ENCODE measurements around the gene HLF. TPM values are rescaled to one million over a fixed set of nuclear protein-coding genes. Genes with fewer than 3 reads are reported as not detected.
"Not testable (repeated sequence)": the region's sequence is repeated elsewhere in the genome, so short reads cannot be mapped to it uniquely, and the experiment has no call there.

The HLF gene
- total RNA-seq, 1 donor = 1.7 TPM

GRCh38 chr17:55317284-55317683, 52.5 kb downstream of the HLF start:
- Histone ChIP-seq H3K4me3 (ENCODE audit: low read length) (no peak overlapping the region), H3K27me3 (ENCODE audit: insufficient read depth, low read length) (no peaks in the 10 kb centered on the region), H3K4me1 (ENCODE audit: insufficient read depth, low read length) (no peaks in the 10 kb centered on the region), H3K9me3 (ENCODE audit: low read depth, low read length) (no peaks in the 10 kb centered on the region)

GRCh38 chr17:55318081-55318480, 53.3 kb downstream of the HLF start:
- H3K4me1 ChIP-seq (ENCODE audit: insufficient read depth, low read length) = no peaks in the 10 kb centered on the region
- no peaks in the 10 kb centered on the region for H3K27me3 ChIP-seq (ENCODE audit: insufficient read depth, low read length)
- no peak overlapping the region for H3K4me3 ChIP-seq (ENCODE audit: low read length)
- H3K9me3 ChIP-seq (ENCODE audit: low read depth, low read length) = no peaks in the 10 kb centered on the region

DNA sequence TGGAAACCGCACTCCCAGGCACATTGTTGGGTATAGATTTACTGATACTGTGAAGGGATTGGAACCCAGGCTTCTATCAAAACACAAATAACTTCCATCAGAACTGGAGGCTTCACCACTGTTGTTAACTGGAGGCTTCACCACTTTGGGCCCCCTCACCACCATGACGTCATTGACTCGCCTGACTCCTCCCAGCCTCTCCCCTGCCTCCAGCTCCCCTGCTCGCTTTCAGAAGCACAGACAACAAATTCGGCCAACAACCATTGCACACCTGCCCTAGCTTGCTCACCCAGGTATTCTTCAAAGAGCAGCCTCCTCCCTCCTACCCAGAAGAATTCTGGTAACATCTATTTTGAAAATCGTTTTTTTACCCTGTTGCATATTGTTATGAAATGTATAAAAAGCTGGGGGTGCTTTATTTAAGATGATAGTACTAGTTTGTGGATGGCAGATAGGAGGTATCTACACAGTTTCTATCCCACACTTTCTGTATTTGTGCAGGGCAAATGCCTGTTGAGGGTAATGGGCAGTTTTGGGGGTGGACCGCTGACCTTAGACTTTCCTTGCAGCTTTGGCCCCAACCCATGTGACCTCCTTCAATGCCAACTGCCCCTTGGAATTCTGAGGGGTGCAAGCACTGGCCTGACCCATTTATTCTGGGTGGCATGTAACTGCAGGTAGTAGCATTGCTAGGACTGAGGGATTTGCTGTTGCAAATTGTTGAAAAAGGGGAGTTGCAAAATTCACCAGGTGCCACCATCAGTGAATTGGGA, 54.1 kb downstream of the HLF start:
- H3K4me1 ChIP-seq (ENCODE audit: insufficient read depth, low read length) = no peaks in the 10 kb centered on the region
- H3K4me3 ChIP-seq (ENCODE audit: low read length) = no peak overlapping the region
- no peaks in the 10 kb centered on the region for H3K9me3 ChIP-seq (ENCODE audit: low read depth, low read length)
- no peaks in the 10 kb centered on the region for H3K27me3 ChIP-seq (ENCODE audit: insufficient read depth, low read length)

DNA sequence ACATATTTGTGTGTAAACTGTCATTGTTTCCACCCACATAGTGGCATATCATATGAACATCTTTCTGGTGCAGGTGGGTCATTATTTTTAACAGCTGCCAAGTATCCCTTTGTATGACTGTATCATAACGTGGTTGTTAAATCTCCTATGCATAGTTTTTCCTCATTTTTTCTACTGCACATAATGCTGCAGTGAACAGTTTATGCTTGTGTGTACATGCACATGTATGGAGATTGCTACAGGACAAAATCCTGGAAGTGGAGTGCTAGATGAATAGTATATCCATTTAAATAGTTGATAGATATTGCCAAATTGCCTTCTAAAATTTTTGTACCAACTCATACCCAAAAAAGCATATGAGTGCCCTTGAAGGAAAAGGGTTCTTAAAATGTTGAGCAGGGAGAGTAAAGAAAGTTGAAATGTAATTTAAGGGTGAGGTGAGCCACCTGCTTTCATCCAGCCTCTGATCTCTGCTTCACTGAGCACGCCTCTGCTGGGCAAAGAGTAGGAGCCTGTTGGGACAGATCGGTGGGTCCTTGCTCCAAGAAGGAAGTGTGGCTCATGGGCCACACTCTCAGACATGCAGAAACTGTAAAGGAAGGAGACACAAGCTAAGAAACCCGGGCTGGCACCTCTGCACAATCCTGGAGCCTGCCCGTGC, 55.3 kb downstream of the HLF start:
- H3K27me3 ChIP-seq (ENCODE audit: insufficient read depth, low read length) = no peaks in the 10 kb centered on the region
- H3K9me3 ChIP-seq (ENCODE audit: low read depth, low read length) = no peaks in the 10 kb centered on the region
- H3K4me3 ChIP-seq (ENCODE audit: low read length) = no peak overlapping the region
- H3K4me1 ChIP-seq (ENCODE audit: insufficient read depth, low read length) = no peaks in the 10 kb centered on the region

DNA sequence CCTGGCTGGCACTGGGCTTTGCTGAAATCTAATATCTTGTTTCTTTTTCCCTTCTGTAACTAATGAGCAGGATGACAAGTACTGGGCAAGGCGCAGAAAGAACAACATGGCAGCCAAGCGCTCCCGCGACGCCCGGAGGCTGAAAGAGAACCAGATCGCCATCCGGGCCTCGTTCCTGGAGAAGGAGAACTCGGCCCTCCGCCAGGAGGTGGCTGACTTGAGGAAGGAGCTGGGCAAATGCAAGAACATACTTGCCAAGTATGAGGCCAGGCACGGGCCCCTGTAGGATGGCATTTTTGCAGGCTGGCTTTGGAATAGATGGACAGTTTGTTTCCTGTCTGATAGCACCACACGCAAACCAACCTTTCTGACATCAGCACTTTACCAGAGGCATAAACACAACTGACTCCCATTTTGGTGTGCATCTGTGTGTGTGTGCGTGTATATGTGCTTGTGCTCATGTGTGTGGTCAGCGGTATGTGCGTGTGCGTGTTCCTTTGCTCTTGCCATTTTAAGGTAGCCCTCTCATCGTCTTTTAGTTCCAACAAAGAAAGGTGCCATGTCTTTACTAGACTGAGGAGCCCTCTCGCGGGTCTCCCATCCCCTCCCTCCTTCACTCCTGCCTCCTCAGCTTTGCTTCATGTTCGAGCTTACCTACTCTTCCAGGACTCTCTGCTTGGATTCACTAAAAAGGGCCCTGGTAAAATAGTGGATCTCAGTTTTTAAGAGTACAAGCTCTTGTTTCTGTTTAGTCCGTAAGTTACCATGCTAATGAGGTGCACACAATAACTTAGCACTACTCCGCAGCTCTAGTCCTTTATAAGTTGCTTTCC, 56.0 kb downstream of the HLF start:
- Histone ChIP-seq H3K4me1 (ENCODE audit: insufficient read depth, low read length) (no peaks in the 10 kb centered on the region), H3K4me3 (ENCODE audit: low read length) (no peak overlapping the region), H3K9me3 (ENCODE audit: low read depth, low read length) (no peaks in the 10 kb centered on the region), H3K27me3 (ENCODE audit: insufficient read depth, low read length) (no peaks in the 10 kb centered on the region)

DNA sequence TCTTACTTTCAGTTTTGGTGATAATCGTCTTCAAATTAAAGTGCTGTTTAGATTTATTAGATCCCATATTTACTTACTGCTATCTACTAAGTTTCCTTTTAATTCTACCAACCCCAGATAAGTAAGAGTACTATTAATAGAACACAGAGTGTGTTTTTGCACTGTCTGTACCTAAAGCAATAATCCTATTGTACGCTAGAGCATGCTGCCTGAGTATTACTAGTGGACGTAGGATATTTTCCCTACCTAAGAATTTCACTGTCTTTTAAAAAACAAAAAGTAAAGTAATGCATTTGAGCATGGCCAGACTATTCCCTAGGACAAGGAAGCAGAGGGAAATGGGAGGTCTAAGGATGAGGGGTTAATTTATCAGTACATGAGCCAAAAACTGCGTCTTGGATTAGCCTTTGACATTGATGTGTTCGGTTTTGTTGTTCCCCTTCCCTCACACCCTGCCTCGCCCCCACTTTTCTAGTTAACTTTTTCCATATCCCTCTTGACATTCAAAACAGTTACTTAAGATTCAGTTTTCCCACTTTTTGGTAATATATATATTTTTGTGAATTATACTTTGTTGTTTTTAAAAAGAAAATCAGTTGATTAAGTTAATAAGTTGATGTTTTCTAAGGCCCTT, 56.8 kb downstream of the HLF start:
- Histone ChIP-seq H3K9me3 (ENCODE audit: low read depth, low read length) (no peaks in the 10 kb centered on the region), H3K4me3 (ENCODE audit: low read length) (no peak overlapping the region), H3K27me3 (ENCODE audit: insufficient read depth, low read length) (no peaks in the 10 kb centered on the region), H3K4me1 (ENCODE audit: insufficient read depth, low read length) (no peaks in the 10 kb centered on the region)

DNA sequence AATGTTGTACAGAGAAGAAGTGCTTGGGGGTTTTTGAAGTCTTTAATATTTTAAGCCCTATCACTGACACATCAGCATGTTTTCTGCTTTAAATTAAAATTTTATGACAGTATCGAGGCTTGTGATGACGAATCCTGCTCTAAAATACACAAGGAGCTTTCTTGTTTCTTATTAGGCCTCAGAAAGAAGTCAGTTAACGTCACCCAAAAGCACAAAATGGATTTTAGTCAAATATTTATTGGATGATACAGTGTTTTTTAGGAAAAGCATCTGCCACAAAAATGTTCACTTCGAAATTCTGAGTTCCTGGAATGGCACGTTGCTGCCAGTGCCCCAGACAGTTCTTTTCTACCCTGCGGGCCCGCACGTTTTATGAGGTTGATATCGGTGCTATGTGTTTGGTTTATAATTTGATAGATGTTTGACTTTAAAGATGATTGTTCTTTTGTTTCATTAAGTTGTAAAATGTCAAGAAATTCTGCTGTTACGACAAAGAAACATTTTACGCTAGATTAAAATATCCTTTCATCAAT, 57.8 kb downstream of the HLF start:
- Histone ChIP-seq H3K4me1 (ENCODE audit: insufficient read depth, low read length) (no peaks in the 10 kb centered on the region), H3K4me3 (ENCODE audit: low read length) (no peak overlapping the region), H3K9me3 (ENCODE audit: low read depth, low read length) (no peaks in the 10 kb centered on the region), H3K27me3 (ENCODE audit: insufficient read depth, low read length) (no peaks in the 10 kb centered on the region)

GRCh38 chr17:55323518-55324295, 58.9 kb downstream of the HLF start:
- no peaks in the 10 kb centered on the region for H3K27me3 ChIP-seq (ENCODE audit: insufficient read depth, low read length)
- no peak overlapping the region for H3K4me3 ChIP-seq (ENCODE audit: low read length)
- H3K9me3 ChIP-seq (ENCODE audit: low read depth, low read length) = no peaks in the 10 kb centered on the region
- H3K4me1 ChIP-seq (ENCODE audit: insufficient read depth, low read length) = no peaks in the 10 kb centered on the region

DNA sequence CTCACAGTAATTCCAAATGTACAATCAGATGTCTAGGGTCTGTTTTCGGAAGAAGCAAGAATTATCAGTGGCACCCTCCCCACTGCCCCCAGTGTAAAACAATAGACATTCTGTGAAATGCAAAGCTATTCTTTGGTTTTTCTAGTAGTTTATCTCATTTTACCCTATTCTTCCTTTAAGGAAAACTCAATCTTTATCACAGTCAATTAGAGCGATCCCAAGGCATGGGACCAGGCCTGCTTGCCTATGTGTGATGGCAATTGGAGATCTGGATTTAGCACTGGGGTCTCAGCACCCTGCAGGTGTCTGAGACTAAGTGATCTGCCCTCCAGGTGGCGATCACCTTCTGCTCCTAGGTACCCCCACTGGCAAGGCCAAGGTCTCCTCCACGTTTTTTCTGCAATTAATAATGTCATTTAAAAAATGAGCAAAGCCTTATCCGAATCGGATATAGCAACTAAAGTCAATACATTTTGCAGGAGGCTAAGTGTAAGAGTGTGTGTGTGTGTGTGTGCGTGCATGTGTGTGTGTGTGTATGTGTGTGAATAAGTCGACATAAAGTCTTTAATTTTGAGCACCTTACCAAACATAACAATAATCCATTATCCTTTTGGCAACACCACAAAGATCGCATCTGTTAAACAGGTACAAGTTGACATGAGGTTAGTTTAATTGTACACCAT, 59.7 kb downstream of the HLF start:
- Histone ChIP-seq H3K4me1 (ENCODE audit: insufficient read depth, low read length) (no peaks in the 10 kb centered on the region), H3K9me3 (ENCODE audit: low read depth, low read length) (no peaks in the 10 kb centered on the region), H3K27me3 (ENCODE audit: insufficient read depth, low read length) (no peaks in the 10 kb centered on the region), H3K4me3 (ENCODE audit: low read length) (no peak overlapping the region)

DNA sequence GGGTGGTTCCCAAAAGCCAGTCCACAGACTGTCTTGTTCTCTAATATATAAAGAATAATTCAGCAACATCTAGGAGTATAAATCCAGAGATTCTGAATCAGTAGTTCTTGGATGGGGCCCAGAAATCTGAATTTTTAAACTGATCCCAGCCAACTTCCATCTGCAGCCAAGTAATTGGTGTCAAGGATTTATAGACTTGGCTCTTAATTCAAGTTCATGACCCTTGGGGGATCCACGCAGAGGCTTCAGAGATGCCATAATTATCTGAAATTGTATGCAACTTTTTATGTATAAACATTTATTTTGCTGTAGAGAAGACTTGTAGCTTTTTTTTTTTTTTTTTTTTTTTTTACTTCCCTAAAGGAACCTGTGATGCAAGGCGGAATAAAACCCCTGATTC, 60.6 kb downstream of the HLF start:
- Histone ChIP-seq H3K4me3 (ENCODE audit: low read length) (no peak overlapping the region), H3K27me3 (ENCODE audit: insufficient read depth, low read length) (no peaks in the 10 kb centered on the region), H3K9me3 (ENCODE audit: low read depth, low read length) (no peaks in the 10 kb centered on the region), H3K4me1 (ENCODE audit: insufficient read depth, low read length) (no peaks in the 10 kb centered on the region)

DNA sequence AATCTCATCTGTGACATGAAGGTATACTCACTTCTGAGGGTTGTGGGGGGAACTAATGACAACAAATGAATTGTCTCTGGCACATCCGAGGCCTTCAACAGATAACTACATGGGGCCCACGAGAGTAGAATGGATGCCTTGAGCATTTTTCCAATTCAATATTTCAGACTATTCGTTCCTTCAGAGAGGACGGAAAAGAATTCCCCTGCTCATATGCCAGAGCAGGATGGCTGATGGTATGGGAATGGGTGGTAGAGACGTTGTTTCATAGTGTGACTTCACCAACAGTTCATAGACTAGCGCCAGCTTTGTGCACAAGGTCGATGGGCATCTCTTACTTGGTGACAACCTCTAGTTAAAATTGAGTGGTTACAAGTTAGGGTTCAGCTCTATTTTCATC, 61.3 kb downstream of the HLF start:
- Histone ChIP-seq H3K27me3 (ENCODE audit: insufficient read depth, low read length) (no peaks in the 10 kb centered on the region), H3K4me1 (ENCODE audit: insufficient read depth, low read length) (no peaks in the 10 kb centered on the region), H3K9me3 (ENCODE audit: low read depth, low read length) (no peaks in the 10 kb centered on the region), H3K4me3 (ENCODE audit: low read length) (no peak overlapping the region)

DNA sequence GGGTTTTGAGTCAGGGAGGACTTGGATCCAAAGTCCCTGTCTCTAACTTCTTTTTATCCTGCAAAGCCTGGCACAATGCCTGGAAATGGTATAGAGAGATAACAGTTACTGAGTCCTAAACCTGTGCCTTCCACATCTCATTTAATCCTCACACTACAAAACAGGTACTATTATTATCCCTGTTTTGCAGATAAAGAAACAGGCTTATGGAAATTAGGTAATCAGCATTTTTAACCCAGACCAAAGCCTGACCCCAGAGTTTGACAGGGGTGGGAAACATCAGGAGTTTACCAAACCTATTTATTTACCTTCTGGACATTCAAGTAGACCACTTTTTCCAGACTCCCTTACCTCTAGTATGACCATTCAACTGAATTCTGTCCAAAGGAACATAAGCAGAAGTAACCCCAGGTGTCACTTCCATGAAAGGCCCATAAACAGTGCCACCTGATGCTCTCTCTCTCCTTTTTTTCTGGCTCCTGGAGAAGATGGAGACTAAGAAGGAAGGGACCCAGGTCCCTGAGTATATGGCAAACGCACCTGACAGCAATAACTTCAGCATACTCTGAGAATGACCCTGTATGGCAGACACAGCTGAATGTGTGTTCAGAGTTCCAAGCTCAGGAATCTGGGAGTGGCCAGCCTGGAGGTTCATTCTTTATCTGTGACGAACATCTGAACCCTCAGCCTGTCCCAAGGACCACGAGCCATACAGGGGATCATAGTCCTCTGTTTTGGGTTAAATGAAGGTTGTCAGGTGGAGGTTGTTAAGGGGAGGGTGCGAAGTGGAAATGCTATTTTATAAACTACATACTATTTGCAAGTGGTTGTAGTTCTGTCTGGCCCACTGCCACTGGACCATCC, 62.7 kb downstream of the HLF start:
- no peaks in the 10 kb centered on the region for H3K9me3 ChIP-seq (ENCODE audit: low read depth, low read length)
- H3K27me3 ChIP-seq (ENCODE audit: insufficient read depth, low read length) = no peaks in the 10 kb centered on the region
- H3K4me3 ChIP-seq (ENCODE audit: low read length) = no peak overlapping the region
- no peaks in the 10 kb centered on the region for H3K4me1 ChIP-seq (ENCODE audit: insufficient read depth, low read length)

- not testable (repeated sequence) for H3K4me3 ChIP-seq (ENCODE audit: low read length); H3K9me3 ChIP-seq (ENCODE audit: low read depth, low read length); H3K27me3 ChIP-seq (ENCODE audit: insufficient read depth, low read length); H3K4me1 ChIP-seq (ENCODE audit: insufficient read depth, low read length)
Observed at GRCh38 chr17:55328514-55328913, 63.8 kb downstream of the HLF start.

Measured in mononuclear cell (primary cell).